GM12878 (cell line): ENCODE data around the gene PPP4C. TPM values are rescaled to one million over a fixed set of nuclear protein-coding genes. Genes with fewer than 3 reads are reported as not detected.

Source experiments
- ATF2 ChIP-seq: IDR thresholded peaks from 2 replicates; pipeline ENCODE4 v1.6.1; 2012; ENCODE audit warnings: low read length, inconsistent platforms
- BACH1 ChIP-seq: fragments of 450-650 bp; IDR thresholded peaks from 2 replicates; pipeline ENCODE4 v1.6.1; 2017; ENCODE audit warnings: mild to moderate bottlenecking, borderline replicate concordance
- BMI1 ChIP-seq: fragments of 450-650 bp; IDR thresholded peaks from 2 replicates; pipeline ENCODE4 v1.6.1; 2016; ENCODE audit warnings: mild to moderate bottlenecking, moderate library complexity, borderline replicate concordance
- CHD4 ChIP-seq: fragments of 200-600 bp; sonication (generic); IDR thresholded peaks from 2 replicates; pipeline ENCODE4 v1.6.1; 2016; ENCODE audit warnings: mild to moderate bottlenecking
- FOS ChIP-seq: IDR thresholded peaks from 3 replicates; pipeline ENCODE4 v1.6.1; 2011; ENCODE audit warnings: borderline replicate concordance; ENCODE audit not compliant: insufficient read length; ENCODE audit errors: extremely low read depth
- FOXM1 ChIP-seq: IDR thresholded peaks from 2 replicates; pipeline ENCODE4 v1.6.1; 2012; ENCODE audit warnings: low read depth, mild to moderate bottlenecking, inconsistent platforms, low read length, moderate library complexity
- MYB ChIP-seq: fragments of 150-350 bp; IDR thresholded peaks from 2 replicates; pipeline ENCODE4 v1.6.1; 2014; ENCODE audit warnings: mild to moderate bottlenecking, low read depth, low read length, borderline replicate concordance
- NR2C1 ChIP-seq: fragments of 450-650 bp; IDR thresholded peaks from 2 replicates; pipeline ENCODE4 v1.6.1; 2017; ENCODE audit warnings: antibody characterized with exemption, mild to moderate bottlenecking, moderate library complexity
- POLR2AphosphoS2 ChIP-seq: IDR thresholded peaks from 2 replicates; pipeline ENCODE4 v1.6.1; 2011; ENCODE audit warnings: low read depth, mild to moderate bottlenecking, low read length, improper control_type of control experiment, moderate library complexity
- POLR2AphosphoS5 ChIP-seq: IDR thresholded peaks from 2 replicates; pipeline ENCODE4 v1.6.1; 2011; ENCODE audit warnings: mild to moderate bottlenecking, low read length, inconsistent platforms
- SREBF1 ChIP-seq: IDR thresholded peaks from 2 replicates; pipeline ENCODE4 v1.6.1; 2012; ENCODE audit warnings: mild to moderate bottlenecking, low read length
- SREBF2 ChIP-seq: IDR thresholded peaks from 2 replicates; pipeline ENCODE4 v1.6.1; 2012; ENCODE audit warnings: mild to moderate bottlenecking, low read length
- ZNF274 ChIP-seq: IDR thresholded peaks from one replicate; pipeline ENCODE4 v1.8.0; 2011; ENCODE audit not compliant: insufficient read length, insufficient read depth
- polyA plus RNA-seq, 11 experiments: library from polyadenylated mRNA; depleted of rRNA in 4 of 11; unstranded in 6 of 11; stranded (reverse) in 5 of 11; fragments of >200 nt; fragmentation: Nextera tagmentation in 4 of 11; fragmentation: Illumina TruSeq in 1 of 11; extraction: Ambion mirVana in 4 of 11; extraction: Trizol in 1 of 11; gene quantifications; 1 replicate in 1 of 11; 2 replicates in 10 of 11; pipeline versions ENCODE4 v1.2.1 to v1.2.3, GENCODE V29; 2011 to 2016; ENCODE audit warnings: inconsistent platforms in 2 of 11, missing spikeins in 2 of 11, low read depth in 1 of 11
- total RNA-seq, 4 experiments: library from RNA; depleted of rRNA in 3 of 4; stranded (reverse); fragments of >200 nt in 3 of 4; fragmentation: Illumina TruSeq in 1 of 4; extraction: Trizol in 1 of 4; gene quantifications; 2 replicates each; pipeline versions ENCODE4 v1.2.1 to v1.2.3, GENCODE V29; 2013 to 2021
- TF ChIP-seq, protein P1 (sequence below): fragments of 450-650 bp; IDR thresholded peaks from 2 replicates; pipeline ENCODE4 v1.6.1; 2016; ENCODE audit warnings: mild to moderate bottlenecking
- TF ChIP-seq, protein P2 (sequence below): fragments of 450-650 bp; IDR thresholded peaks from 2 replicates; pipeline ENCODE4 v1.6.1; 2017; ENCODE audit warnings: mild to moderate bottlenecking, moderate library complexity
- TF ChIP-seq, protein P3 (sequence below): fragments of 450-650 bp; formaldehyde crosslinking; IDR thresholded peaks from 2 replicates; pipeline ENCODE4 v1.4.0; 2020; ENCODE audit warnings: mild to moderate bottlenecking, moderate library complexity
- TF ChIP-seq, protein P4 (sequence below): IDR thresholded peaks from 2 replicates; pipeline ENCODE4 v1.6.1; 2011; ENCODE audit warnings: borderline replicate concordance, low read depth, mild to moderate bottlenecking, moderate library complexity, mixed read lengths, low read length; ENCODE audit not compliant: insufficient read depth; ENCODE audit errors: extremely low read length

PPP4C gene
- total and polyA plus RNA-seq, 10 of the 15 experiments (the other 5 are each of a cell fraction or from before 2014, with no cell fraction given): 2.7 to 240 (median 124) TPM

- TF ChIP-seq, protein P1, sequence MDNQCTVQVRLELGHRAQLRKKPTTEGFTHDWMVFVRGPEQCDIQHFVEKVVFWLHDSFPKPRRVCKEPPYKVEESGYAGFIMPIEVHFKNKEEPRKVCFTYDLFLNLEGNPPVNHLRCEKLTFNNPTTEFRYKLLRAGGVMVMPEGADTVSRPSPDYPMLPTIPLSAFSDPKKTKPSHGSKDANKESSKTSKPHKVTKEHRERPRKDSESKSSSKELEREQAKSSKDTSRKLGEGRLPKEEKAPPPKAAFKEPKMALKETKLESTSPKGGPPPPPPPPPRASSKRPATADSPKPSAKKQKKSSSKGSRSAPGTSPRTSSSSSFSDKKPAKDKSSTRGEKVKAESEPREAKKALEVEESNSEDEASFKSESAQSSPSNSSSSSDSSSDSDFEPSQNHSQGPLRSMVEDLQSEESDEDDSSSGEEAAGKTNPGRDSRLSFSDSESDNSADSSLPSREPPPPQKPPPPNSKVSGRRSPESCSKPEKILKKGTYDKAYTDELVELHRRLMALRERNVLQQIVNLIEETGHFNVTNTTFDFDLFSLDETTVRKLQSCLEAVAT: no peak
- TF ChIP-seq MYB (no peak), FOS (no peak), SREBF2 (no peak), FOXM1 (no peak), ZNF274 (no peak), POLR2AphosphoS5 (peak; percentile 52; the same call in 1 of the 2 replicates), POLR2AphosphoS2 (peak; percentile 65; the same call in 1 of the 2 replicates), BMI1 (no peak), BACH1 (peak; percentile 82), ATF2 (no peak), CHD4 (no peak), SREBF1 (peak; percentile 84; the same call in 1 of the 2 replicates), NR2C1 (peak; percentile 72; the same call in 1 of the 2 replicates)
- TF ChIP-seq, protein P2, sequence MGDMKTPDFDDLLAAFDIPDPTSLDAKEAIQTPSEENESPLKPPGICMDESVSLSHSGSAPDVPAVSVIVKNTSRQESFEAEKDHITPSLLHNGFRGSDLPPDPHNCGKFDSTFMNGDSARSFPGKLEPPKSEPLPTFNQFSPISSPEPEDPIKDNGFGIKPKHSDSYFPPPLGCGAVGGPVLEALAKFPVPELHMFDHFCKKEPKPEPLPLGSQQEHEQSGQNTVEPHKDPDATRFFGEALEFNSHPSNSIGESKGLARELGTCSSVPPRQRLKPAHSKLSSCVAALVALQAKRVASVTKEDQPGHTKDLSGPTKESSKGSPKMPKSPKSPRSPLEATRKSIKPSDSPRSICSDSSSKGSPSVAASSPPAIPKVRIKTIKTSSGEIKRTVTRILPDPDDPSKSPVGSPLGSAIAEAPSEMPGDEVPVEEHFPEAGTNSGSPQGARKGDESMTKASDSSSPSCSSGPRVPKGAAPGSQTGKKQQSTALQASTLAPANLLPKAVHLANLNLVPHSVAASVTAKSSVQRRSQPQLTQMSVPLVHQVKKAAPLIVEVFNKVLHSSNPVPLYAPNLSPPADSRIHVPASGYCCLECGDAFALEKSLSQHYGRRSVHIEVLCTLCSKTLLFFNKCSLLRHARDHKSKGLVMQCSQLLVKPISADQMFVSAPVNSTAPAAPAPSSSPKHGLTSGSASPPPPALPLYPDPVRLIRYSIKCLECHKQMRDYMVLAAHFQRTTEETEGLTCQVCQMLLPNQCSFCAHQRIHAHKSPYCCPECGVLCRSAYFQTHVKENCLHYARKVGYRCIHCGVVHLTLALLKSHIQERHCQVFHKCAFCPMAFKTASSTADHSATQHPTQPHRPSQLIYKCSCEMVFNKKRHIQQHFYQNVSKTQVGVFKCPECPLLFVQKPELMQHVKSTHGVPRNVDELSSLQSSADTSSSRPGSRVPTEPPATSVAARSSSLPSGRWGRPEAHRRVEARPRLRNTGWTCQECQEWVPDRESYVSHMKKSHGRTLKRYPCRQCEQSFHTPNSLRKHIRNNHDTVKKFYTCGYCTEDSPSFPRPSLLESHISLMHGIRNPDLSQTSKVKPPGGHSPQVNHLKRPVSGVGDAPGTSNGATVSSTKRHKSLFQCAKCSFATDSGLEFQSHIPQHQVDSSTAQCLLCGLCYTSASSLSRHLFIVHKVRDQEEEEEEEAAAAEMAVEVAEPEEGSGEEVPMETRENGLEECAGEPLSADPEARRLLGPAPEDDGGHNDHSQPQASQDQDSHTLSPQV: peak; percentile 79; the same call in 1 of the 2 replicates
- TF ChIP-seq, protein P3, sequence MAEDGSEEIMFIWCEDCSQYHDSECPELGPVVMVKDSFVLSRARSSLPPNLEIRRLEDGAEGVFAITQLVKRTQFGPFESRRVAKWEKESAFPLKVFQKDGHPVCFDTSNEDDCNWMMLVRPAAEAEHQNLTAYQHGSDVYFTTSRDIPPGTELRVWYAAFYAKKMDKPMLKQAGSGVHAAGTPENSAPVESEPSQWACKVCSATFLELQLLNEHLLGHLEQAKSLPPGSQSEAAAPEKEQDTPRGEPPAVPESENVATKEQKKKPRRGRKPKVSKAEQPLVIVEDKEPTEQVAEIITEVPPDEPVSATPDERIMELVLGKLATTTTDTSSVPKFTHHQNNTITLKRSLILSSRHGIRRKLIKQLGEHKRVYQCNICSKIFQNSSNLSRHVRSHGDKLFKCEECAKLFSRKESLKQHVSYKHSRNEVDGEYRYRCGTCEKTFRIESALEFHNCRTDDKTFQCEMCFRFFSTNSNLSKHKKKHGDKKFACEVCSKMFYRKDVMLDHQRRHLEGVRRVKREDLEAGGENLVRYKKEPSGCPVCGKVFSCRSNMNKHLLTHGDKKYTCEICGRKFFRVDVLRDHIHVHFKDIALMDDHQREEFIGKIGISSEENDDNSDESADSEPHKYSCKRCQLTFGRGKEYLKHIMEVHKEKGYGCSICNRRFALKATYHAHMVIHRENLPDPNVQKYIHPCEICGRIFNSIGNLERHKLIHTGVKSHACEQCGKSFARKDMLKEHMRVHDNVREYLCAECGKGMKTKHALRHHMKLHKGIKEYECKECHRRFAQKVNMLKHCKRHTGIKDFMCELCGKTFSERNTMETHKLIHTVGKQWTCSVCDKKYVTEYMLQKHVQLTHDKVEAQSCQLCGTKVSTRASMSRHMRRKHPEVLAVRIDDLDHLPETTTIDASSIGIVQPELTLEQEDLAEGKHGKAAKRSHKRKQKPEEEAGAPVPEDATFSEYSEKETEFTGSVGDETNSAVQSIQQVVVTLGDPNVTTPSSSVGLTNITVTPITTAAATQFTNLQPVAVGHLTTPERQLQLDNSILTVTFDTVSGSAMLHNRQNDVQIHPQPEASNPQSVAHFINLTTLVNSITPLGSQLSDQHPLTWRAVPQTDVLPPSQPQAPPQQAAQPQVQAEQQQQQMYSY (CRISPR knock-in tag): no peak
- TF ChIP-seq, protein P4, sequence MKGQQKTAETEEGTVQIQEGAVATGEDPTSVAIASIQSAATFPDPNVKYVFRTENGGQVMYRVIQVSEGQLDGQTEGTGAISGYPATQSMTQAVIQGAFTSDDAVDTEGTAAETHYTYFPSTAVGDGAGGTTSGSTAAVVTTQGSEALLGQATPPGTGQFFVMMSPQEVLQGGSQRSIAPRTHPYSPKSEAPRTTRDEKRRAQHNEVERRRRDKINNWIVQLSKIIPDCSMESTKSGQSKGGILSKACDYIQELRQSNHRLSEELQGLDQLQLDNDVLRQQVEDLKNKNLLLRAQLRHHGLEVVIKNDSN: no peak
These were observed 15.9 kb downstream of the PPP4C start, which contains the start of gene TBX6 (continued) for GRCh38 chr16:30091474-30092372.
